MM.1S (cell line): ENCODE results near the gene WDR54.

Source experiments
- DNase-seq: peaks from one replicate; pipeline ENCODE4 v3.0.0-alpha.2; 2015
- H2AFZ ChIP-seq: fragments of 300-600 bp; sonication (generic); 2 replicates; pipeline ENCODE4 v1.6.0; 2016; ENCODE audit warnings: antibody characterized with exemption, low read length
- H3F3A ChIP-seq: fragments of 300-600 bp; sonication (generic); 2 replicates; pipeline ENCODE4 v1.6.1; 2016; ENCODE audit warnings: mild to moderate bottlenecking, antibody characterized with exemption, low read length, moderate library complexity, mixed read lengths; ENCODE audit not compliant: insufficient read depth
- H3K27ac ChIP-seq: fragments of 300-600 bp; sonication (generic); 2 replicates; pipeline ENCODE4 v1.5.1; 2016; ENCODE audit warnings: mild to moderate bottlenecking, low read length
- H3K27me3 ChIP-seq: fragments of 300-600 bp; sonication (generic); replicated peaks from 2 replicates; pipeline ENCODE4 v1.6.0; 2016; ENCODE audit warnings: low read length; ENCODE audit not compliant: insufficient read depth
- H3K36me3 ChIP-seq: fragments of 300-600 bp; sonication (generic); replicated peaks from 2 replicates; pipeline ENCODE4 v1.6.1; 2016; ENCODE audit warnings: mild to moderate bottlenecking, low read length, mixed read lengths; ENCODE audit not compliant: insufficient read depth
- H3K4me1 ChIP-seq: fragments of 300-600 bp; sonication (generic); 2 replicates; pipeline ENCODE4 v1.6.1; 2016; ENCODE audit warnings: low read length, mixed read lengths
- H3K4me2 ChIP-seq: fragments of 300-600 bp; sonication (generic); 2 replicates; pipeline ENCODE4 v1.6.0; 2016; ENCODE audit warnings: low read depth, low read length
- H3K4me3 ChIP-seq: fragments of 300-600 bp; sonication (generic); 2 replicates; pipeline ENCODE4 v1.5.1; 2016; ENCODE audit warnings: low read length, mixed read lengths
- H3K79me2 ChIP-seq: fragments of 300-600 bp; sonication (generic); 2 replicates; pipeline ENCODE4 v1.6.1; 2016; ENCODE audit warnings: mixed run types, low read length, mixed read lengths
- H3K9ac ChIP-seq: fragments of 300-600 bp; sonication (generic); 2 replicates; pipeline ENCODE4 v1.6.1; 2016; ENCODE audit warnings: low read length, mixed read lengths
- H3K9me2 ChIP-seq: fragments of 300-600 bp; sonication (generic); replicated peaks from 2 replicates; pipeline ENCODE4 v1.6.1; 2016; ENCODE audit warnings: mild to moderate bottlenecking, low read length, mixed read lengths; ENCODE audit not compliant: insufficient read depth
- H3K9me3 ChIP-seq: fragments of 300-600 bp; sonication (generic); replicated peaks from 2 replicates; pipeline ENCODE4 v1.6.1; 2016; ENCODE audit warnings: mild to moderate bottlenecking, low read length, mixed read lengths; ENCODE audit not compliant: insufficient read depth
- H4K20me1 ChIP-seq: fragments of 300-600 bp; sonication (generic); 2 replicates; pipeline ENCODE4 v1.6.1; 2016; ENCODE audit warnings: mild to moderate bottlenecking, low read length, moderate library complexity, mixed read lengths; ENCODE audit not compliant: insufficient read depth
- EZH2 ChIP-seq: fragments of 300-600 bp; sonication (generic); optimal IDR thresholded peaks from 2 replicates; pipeline ENCODE3; 2017; ENCODE audit warnings: low read depth, mild to moderate bottlenecking, antibody characterized with exemption, low read length, mixed read lengths
- EZH2phosphoT487 ChIP-seq: fragments of 300-600 bp; sonication (generic); IDR thresholded peaks from 2 replicates; pipeline ENCODE4 v1.6.1; 2018; ENCODE audit warnings: antibody characterized with exemption, low read length
- TF ChIP-seq, protein P1 (sequence below): fragments of 300-600 bp; sonication (generic); IDR thresholded peaks from 2 replicates; pipeline ENCODE4 v1.5.1; 2016; ENCODE audit warnings: antibody characterized with exemption, low read length, mixed read lengths

WDR54 gene

DNA sequence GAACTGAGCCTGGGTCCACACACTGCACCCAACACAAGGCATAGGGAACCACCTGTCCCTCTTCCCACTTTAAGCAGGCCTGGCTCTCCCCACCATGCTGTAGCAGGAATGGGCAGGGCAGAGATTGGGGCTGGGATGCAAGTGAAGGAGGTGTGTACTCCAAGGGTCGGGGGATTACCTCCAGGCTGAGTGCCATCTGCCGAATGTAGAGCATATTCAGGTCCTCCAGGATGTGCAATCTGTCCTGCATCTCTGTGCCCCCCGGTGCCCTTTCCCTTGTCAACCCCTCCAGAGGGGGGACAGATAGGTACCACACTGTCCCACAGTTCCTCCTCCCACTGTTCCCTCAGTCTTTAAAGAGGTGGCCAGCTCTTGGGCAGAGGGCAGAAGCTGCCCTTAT is 17.8 kb downstream of the WDR54 start:
- Histone ChIP-seq H4K20me1 (no peaks in the 10 kb centered on the region), H3K27ac (no peak overlapping the region), H3K4me1 (peaks cover 5% of the 10 kb centered on the region), H3K36me3 (no peaks in the 10 kb centered on the region), H3K4me2 (peak overlapping the region; percentile 89; the same call in 1 of the 2 replicates), H3F3A (no peaks in the 10 kb centered on the region), H3K9me2 (no peaks in the 10 kb centered on the region), H3K9me3 (no peaks in the 10 kb centered on the region), H3K27me3 (peaks cover 23% of the 10 kb centered on the region), H2AFZ (no peak overlapping the region), H3K9ac (no peak overlapping the region), H3K4me3 (no peak overlapping the region), H3K79me2 (no peaks in the 10 kb centered on the region)
- no peak for DNase-seq
- no peak for TF ChIP-seq EZH2phosphoT487
- TF ChIP-seq, protein P1, sequence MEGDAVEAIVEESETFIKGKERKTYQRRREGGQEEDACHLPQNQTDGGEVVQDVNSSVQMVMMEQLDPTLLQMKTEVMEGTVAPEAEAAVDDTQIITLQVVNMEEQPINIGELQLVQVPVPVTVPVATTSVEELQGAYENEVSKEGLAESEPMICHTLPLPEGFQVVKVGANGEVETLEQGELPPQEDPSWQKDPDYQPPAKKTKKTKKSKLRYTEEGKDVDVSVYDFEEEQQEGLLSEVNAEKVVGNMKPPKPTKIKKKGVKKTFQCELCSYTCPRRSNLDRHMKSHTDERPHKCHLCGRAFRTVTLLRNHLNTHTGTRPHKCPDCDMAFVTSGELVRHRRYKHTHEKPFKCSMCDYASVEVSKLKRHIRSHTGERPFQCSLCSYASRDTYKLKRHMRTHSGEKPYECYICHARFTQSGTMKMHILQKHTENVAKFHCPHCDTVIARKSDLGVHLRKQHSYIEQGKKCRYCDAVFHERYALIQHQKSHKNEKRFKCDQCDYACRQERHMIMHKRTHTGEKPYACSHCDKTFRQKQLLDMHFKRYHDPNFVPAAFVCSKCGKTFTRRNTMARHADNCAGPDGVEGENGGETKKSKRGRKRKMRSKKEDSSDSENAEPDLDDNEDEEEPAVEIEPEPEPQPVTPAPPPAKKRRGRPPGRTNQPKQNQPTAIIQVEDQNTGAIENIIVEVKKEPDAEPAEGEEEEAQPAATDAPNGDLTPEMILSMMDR, result no peak
- TF ChIP-seq EZH2, result no peak

DNA sequence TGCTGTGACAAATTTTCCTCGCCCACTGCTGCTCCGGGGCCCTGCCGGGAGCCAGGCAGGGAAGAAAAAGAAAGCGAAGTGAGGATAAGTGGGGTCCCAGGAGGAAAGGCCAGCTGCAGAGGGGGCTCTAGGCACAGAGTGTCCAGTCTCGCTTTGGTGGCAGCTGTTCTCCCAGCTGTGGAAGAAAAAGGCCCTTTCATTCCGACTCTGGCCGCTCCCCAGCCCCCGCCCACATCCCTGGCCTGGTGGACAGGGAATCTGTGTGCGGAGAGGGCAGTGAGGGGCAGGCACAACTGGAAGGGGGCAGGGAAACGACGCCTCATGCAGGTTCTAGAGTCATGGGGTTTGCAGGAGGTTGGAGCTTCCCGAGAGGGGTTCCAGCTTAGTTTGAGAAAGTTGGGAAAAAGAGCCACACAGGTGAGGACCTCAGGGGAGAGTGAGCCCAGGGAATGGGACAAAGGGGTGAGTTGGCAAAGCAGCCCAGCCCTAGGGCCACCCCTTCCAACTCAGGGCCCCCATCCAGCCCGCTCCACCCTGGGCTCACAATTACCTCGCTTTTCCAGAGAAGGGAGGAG is 18.4 kb downstream of the WDR54 start:
- no peaks in the 10 kb centered on the region for H4K20me1 ChIP-seq
- H3K4me2 ChIP-seq, result peak overlapping the region; percentile 89
- H3K27me3 ChIP-seq, result peaks cover 28% of the 10 kb centered on the region
- H3K9me2 ChIP-seq, result no peaks in the 10 kb centered on the region
- DNase-seq, result no peak
- TF ChIP-seq, protein P1, result no peak
- TF ChIP-seq EZH2 (no peak), EZH2phosphoT487 (no peak)
- peak overlapping the region; percentile 58 for H3K4me3 ChIP-seq
- no peak overlapping the region for H3K27ac ChIP-seq
- peak overlapping the region; percentile 49; the same call in 1 of the 2 replicates for H3K9ac ChIP-seq
- H2AFZ ChIP-seq, result peak overlapping the region; percentile 98
- H3K79me2 ChIP-seq, result no peaks in the 10 kb centered on the region
- H3K36me3 ChIP-seq, result no peaks in the 10 kb centered on the region
- H3F3A ChIP-seq, result no peaks in the 10 kb centered on the region
- H3K9me3 ChIP-seq, result no peaks in the 10 kb centered on the region
- peaks cover 5% of the 10 kb centered on the region for H3K4me1 ChIP-seq

DNA sequence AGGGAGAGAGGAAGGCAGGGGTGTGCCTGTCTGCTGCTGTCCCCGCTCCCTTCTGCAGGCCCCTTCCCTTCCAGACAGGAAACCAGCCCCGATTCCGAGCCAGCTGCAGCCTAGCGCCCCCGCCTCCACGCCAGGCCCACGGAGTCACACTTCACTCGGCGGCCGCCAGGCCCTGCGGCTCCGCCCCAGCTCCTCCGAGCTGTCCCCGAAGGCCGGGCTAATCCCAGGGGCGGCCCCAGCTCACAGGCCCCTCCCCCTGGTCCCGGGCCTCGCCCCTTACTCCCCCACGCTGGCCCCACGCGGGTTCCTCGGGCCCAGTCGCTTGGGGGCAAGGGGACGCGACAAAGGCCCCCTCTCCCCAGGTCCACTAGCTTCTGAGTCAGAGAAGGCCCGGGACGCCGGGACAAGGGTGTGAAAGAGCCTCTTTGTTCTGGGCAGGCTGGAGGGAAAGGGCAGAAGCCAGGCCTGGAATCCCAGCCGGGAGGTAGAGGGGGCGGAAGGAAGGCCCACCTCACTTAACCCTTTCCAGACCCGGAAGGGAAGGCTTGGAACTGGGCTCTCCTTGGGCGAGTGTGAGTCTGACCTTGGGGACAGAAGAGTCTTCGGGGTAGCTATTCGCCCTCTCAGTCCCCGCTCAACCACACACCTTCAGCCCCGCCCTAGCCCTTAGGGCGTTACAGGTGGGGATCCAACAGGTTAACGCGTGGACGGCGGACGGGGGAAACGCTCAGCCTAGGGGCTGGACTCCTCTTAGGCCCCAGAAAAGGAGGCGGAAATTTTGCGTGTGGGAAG is 19.0 kb downstream of the WDR54 start:
- H3K27ac ChIP-seq, result no peak overlapping the region
- H3K9me3 ChIP-seq, result no peaks in the 10 kb centered on the region
- no peaks in the 10 kb centered on the region for H3K79me2 ChIP-seq
- no peaks in the 10 kb centered on the region for H3F3A ChIP-seq
- no peaks in the 10 kb centered on the region for H4K20me1 ChIP-seq
- H3K9ac ChIP-seq, result peak overlapping the region; percentile 49; the same call in 1 of the 2 replicates
- H3K4me3 ChIP-seq, result peak overlapping the region; percentile 58
- no peak for TF ChIP-seq EZH2
- TF ChIP-seq, protein P1, result no peak
- no peaks in the 10 kb centered on the region for H3K36me3 ChIP-seq
- DNase-seq, result peak; percentile 47
- H3K4me2 ChIP-seq, result peak overlapping the region; percentile 89
- H3K4me1 ChIP-seq, result peaks cover 5% of the 10 kb centered on the region
- peak overlapping the region; percentile 98 for H2AFZ ChIP-seq
- no peaks in the 10 kb centered on the region for H3K9me2 ChIP-seq
- peaks cover 31% of the 10 kb centered on the region for H3K27me3 ChIP-seq
